Activated B cell treated with CpG ODN at 0.5 μM for 24 hours (primary cell): ENCODE measurements around the gene BMP6. TPM values are rescaled to one million over a fixed set of nuclear protein-coding genes. Genes with fewer than 3 reads are reported as not detected.

Experiments used
- ATAC-seq: fragments of 200-7000 bp; cut with Tn5 transposase; one replicate; pipeline ENCODE4 v1.10.0; 2021; ENCODE audit warnings: low read depth, mild to moderate bottlenecking, moderate library complexity
- CTCF ChIA-PET: fragments of 350-600 bp; sonication (Branson Sonifier 250); formaldehyde crosslinking; loops from one replicate; lab custom pipeline; 2021; ENCODE audit warnings: antibody characterized with exemption; lab: Charles Lee
- POLR2A ChIA-PET: fragments of 350-600 bp; sonication (Branson Sonifier 250); formaldehyde crosslinking; loops from one replicate; lab custom pipeline; 2021; ENCODE audit warnings: antibody characterized with exemption; lab: Charles Lee
- DNase-seq: peaks from one replicate; pipeline ENCODE4 v3.0.0; 2022
- H3K27ac Mint-ChIP-seq: one replicate; pipeline ENCODE4 v1.8.0; 2020; ENCODE audit warnings: mixed read lengths
- H3K27me3 Mint-ChIP-seq: one replicate; pipeline ENCODE4 v1.8.0; 2021; ENCODE audit warnings: mixed read lengths
- H3K36me3 Mint-ChIP-seq: one replicate; pipeline ENCODE4 v1.8.0; 2021; ENCODE audit warnings: low read depth, mixed read lengths
- H3K4me1 Mint-ChIP-seq: one replicate; pipeline ENCODE4 v1.8.0; 2021; ENCODE audit warnings: mixed read lengths
- H3K4me3 Mint-ChIP-seq: one replicate; pipeline ENCODE4 v1.8.0; 2020; ENCODE audit warnings: mild to moderate bottlenecking, mixed read lengths
- H3K9me3 Mint-ChIP-seq: one replicate; pipeline ENCODE4 v1.8.0; 2020; ENCODE audit warnings: mixed read lengths
- intact Hi-C: fragments of 100-400 bp; cut with micrococcal nuclease; formaldehyde crosslinking; loops from one replicate; pipeline ENCODE4 v1.15.1; 2024
- total RNA-seq: library from RNA; stranded (reverse); gene quantifications from 2 replicates; pipeline ENCODE4 v1.2.3, GENCODE V29; 2022
- TF ChIP-seq, protein P1 (sequence below): fragments of 200-600 bp; IDR thresholded peaks from one replicate; pipeline ENCODE4 v1.8.0; 2022; ENCODE audit warnings: antibody characterized with exemption, mild to moderate bottlenecking

Gene BMP6
- total RNA-seq, 1 donor from 2014 or later, result 0.75 TPM

DNA sequence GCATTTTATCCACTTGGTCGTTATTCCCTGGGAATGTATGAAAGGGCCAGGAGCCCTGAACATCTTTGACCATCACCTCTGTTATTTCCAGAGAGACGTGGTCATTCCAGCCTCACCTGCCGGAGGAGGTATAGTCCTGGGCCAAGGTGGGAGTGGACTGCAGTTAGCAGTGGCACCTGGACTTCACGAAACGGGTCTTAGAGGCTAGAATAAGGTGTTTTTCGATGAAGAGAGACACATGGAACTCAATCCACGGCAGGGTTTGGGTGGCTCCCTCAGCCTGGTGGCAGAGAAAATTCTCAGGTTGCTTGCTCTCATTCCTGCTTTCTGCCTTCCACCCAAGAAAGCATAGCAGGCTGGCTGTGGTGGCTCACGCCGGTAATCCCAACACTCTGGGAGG lies 48.0 kb downstream of the BMP6 start:
- TF ChIP-seq, protein P1, sequence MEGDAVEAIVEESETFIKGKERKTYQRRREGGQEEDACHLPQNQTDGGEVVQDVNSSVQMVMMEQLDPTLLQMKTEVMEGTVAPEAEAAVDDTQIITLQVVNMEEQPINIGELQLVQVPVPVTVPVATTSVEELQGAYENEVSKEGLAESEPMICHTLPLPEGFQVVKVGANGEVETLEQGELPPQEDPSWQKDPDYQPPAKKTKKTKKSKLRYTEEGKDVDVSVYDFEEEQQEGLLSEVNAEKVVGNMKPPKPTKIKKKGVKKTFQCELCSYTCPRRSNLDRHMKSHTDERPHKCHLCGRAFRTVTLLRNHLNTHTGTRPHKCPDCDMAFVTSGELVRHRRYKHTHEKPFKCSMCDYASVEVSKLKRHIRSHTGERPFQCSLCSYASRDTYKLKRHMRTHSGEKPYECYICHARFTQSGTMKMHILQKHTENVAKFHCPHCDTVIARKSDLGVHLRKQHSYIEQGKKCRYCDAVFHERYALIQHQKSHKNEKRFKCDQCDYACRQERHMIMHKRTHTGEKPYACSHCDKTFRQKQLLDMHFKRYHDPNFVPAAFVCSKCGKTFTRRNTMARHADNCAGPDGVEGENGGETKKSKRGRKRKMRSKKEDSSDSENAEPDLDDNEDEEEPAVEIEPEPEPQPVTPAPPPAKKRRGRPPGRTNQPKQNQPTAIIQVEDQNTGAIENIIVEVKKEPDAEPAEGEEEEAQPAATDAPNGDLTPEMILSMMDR, result no peak
- intact Hi-C loops, result no loop called here
- Mint-ChIP-seq H3K27me3 (peaks cover 24% of the 10 kb centered on the region), H3K4me1 (no peaks in the 10 kb centered on the region), H3K9me3 (no peaks in the 10 kb centered on the region), H3K4me3 (no peak overlapping the region), H3K27ac (no peak overlapping the region), H3K36me3 (no peaks in the 10 kb centered on the region)
- CTCF ChIA-PET, result no interaction called here
- POLR2A ChIA-PET, result no interaction called here
- no peak for ATAC-seq
- DNase-seq, result no peak

DNA sequence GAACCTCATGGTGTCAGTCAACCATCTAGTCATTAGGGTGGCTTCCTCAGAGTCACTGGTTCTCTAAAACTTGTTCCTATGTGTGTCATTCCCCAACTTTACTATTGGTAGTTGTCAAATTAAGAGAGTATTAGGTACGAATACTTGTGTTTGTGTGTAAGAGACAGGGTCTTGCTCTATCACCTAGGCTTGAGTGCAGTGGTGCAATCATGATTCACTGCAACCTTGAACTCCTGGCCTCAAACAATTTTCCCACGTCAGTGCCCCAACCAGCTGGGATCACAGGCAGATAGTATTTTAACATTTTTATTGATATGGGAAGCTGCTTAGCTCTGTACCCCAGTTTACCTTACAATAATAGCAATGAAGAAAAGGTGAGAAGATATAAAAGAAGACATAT lies 50.6 kb downstream of the BMP6 start:
- ChIA-PET CTCF (no interaction called here), POLR2A (no interaction called here)
- Mint-ChIP-seq H3K4me1 (no peaks in the 10 kb centered on the region), H3K27me3 (peaks cover 19% of the 10 kb centered on the region), H3K36me3 (no peaks in the 10 kb centered on the region), H3K9me3 (no peaks in the 10 kb centered on the region), H3K4me3 (no peak overlapping the region), H3K27ac (no peak overlapping the region)
- intact Hi-C loops, result no loop called here
- no peak for DNase-seq
- ATAC-seq, result no peak
- TF ChIP-seq, protein P1, result no peak

DNA sequence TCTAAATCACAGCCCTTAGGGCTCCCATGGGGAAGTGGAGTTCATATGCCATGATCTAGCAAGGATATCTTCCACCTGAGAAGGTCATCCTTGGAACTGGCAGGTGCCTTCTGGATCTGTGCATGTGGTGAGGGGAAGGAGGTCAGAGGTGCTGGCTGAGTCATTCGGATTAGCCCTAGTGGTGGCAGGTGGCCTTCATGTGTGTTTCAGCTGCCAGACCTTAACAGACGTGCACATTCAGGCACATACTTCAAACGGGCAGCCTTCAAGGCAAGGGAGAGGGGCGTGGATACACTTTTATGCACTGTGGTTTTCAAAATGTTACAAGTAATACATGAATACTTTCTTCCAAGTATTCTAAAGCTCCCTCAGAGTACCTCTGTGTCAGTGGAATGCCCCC lies 51.2 kb downstream of the BMP6 start:
- ChIA-PET CTCF (no interaction called here), POLR2A (no interaction called here)
- no peaks in the 10 kb centered on the region for H3K9me3 Mint-ChIP-seq
- TF ChIP-seq, protein P1, result no peak
- H3K27me3 Mint-ChIP-seq, result peaks cover 22% of the 10 kb centered on the region
- ATAC-seq, result no peak
- intact Hi-C loops, result no loop called here
- no peaks in the 10 kb centered on the region for H3K36me3 Mint-ChIP-seq
- H3K27ac Mint-ChIP-seq, result no peak overlapping the region
- H3K4me3 Mint-ChIP-seq, result no peak overlapping the region
- no peaks in the 10 kb centered on the region for H3K4me1 Mint-ChIP-seq
- no peak for DNase-seq

DNA sequence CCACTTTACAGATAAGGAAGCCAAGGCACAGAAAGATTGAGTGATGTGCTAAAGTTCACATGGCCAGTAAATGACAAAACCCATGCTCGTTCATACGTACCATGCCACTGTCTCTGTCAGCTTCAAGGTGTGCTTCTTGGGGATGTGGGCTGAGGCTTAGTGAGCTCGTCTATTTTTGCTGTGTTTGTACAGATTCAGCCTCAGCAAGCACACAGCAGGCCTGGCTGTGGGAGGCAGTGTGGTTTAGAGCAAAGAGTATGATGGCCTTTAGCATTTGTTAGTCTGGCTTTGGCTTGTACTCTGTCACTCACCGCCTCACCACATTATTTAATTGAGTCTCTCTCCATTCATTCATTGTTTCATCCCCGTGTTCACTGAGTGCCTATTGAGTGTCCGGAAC lies 55.3 kb downstream of the BMP6 start:
- no peak overlapping the region for H3K27ac Mint-ChIP-seq
- intact Hi-C loops, result no loop called here
- H3K27me3 Mint-ChIP-seq, result peaks cover 18% of the 10 kb centered on the region
- DNase-seq, result no peak
- no peak overlapping the region for H3K4me3 Mint-ChIP-seq
- ATAC-seq, result no peak
- ChIA-PET CTCF (no interaction called here), POLR2A (no interaction called here)
- TF ChIP-seq, protein P1, result no peak
- H3K9me3 Mint-ChIP-seq, result no peaks in the 10 kb centered on the region
- peaks cover 3% of the 10 kb centered on the region for H3K4me1 Mint-ChIP-seq
- no peaks in the 10 kb centered on the region for H3K36me3 Mint-ChIP-seq

DNA sequence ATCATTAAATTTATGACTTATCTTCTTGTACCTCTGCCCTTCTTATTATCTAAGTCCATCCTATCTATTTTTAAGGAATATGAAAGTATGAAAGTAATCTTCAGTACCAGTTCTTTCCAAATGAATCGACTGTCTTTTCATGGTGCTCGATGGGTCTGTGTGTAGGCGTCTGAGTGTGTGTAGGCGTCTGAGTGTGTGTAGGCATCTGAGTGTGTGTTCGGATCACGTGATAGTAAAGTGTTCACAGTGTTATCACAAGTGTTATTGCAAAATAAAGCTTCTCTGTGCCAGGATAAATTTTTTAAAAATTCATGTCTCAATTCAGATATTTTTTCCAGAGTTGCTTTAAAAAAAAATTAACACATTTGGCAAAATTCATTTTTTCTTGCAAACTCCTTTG lies 58.3 kb downstream of the BMP6 start:
- intact Hi-C loops, result no loop called here
- TF ChIP-seq, protein P1, result no peak
- ATAC-seq, result no peak
- no peaks in the 10 kb centered on the region for H3K9me3 Mint-ChIP-seq
- ChIA-PET CTCF (no interaction called here), POLR2A (no interaction called here)
- no peak overlapping the region for H3K27ac Mint-ChIP-seq
- peaks cover 9% of the 10 kb centered on the region for H3K27me3 Mint-ChIP-seq
- no peaks in the 10 kb centered on the region for H3K36me3 Mint-ChIP-seq
- peaks cover 3% of the 10 kb centered on the region for H3K4me1 Mint-ChIP-seq
- H3K4me3 Mint-ChIP-seq, result no peak overlapping the region
- no peak for DNase-seq
